MM.1S (cell line): Measurements from ENCODE around the gene NFU1.

Experiments used
- EZH2 ChIP-seq: fragments of 300-600 bp; sonication (generic); optimal IDR thresholded peaks from 2 replicates; pipeline ENCODE3; 2017; ENCODE audit warnings: low read depth, mild to moderate bottlenecking, antibody characterized with exemption, low read length, mixed read lengths
- EZH2phosphoT487 ChIP-seq: fragments of 300-600 bp; sonication (generic); IDR thresholded peaks from 2 replicates; pipeline ENCODE4 v1.6.1; 2018; ENCODE audit warnings: antibody characterized with exemption, low read length
- TF ChIP-seq, protein P1 (sequence below): fragments of 300-600 bp; sonication (generic); IDR thresholded peaks from 2 replicates; pipeline ENCODE4 v1.5.1; 2016; ENCODE audit warnings: antibody characterized with exemption, low read length, mixed read lengths

DNA sequence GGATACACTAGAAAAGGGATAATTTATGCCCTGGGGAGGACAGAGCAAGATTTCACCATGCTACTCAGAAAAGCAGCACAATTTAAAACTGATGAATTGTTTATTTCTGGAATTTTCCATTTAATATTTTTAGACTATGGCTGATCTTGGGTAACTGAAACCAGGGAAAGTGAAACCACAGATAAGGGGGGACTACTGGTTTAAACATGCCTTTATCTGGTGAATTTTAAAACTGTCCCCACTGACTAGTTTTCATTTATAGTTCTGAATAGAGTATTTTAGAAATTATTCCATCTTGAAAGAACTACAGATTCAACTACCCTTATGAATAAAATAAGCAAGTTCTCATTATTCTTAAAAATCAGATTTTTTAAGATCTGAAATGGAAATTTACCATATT, 15.0 kb downstream of the NFU1 start:
- TF ChIP-seq, protein P1, sequence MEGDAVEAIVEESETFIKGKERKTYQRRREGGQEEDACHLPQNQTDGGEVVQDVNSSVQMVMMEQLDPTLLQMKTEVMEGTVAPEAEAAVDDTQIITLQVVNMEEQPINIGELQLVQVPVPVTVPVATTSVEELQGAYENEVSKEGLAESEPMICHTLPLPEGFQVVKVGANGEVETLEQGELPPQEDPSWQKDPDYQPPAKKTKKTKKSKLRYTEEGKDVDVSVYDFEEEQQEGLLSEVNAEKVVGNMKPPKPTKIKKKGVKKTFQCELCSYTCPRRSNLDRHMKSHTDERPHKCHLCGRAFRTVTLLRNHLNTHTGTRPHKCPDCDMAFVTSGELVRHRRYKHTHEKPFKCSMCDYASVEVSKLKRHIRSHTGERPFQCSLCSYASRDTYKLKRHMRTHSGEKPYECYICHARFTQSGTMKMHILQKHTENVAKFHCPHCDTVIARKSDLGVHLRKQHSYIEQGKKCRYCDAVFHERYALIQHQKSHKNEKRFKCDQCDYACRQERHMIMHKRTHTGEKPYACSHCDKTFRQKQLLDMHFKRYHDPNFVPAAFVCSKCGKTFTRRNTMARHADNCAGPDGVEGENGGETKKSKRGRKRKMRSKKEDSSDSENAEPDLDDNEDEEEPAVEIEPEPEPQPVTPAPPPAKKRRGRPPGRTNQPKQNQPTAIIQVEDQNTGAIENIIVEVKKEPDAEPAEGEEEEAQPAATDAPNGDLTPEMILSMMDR: no peak
- TF ChIP-seq EZH2 (no peak), EZH2phosphoT487 (no peak)
